Lower leg skin (tissue), 3 donors: Measurements from ENCODE around the gene PRDM11.

Experiments used
- POLR2A ChIP-seq, 2 donors: fragments of 450-650 bp; IDR thresholded peaks; one replicate each; pipeline ENCODE4 v1.6.1; 2016 to 2017; ENCODE audit warnings: antibody characterized with exemption in 2 of 2, mild to moderate bottlenecking in 1 of 2, moderate library complexity in 1 of 2
- TF ChIP-seq, protein P1 (sequence below), 3 donors: fragments of 450-650 bp; IDR thresholded peaks; one replicate each; pipeline ENCODE4 v1.5.1; 2016; ENCODE audit warnings: antibody characterized with exemption in 3 of 3, mild to moderate bottlenecking in 3 of 3, moderate library complexity in 2 of 3

DNA sequence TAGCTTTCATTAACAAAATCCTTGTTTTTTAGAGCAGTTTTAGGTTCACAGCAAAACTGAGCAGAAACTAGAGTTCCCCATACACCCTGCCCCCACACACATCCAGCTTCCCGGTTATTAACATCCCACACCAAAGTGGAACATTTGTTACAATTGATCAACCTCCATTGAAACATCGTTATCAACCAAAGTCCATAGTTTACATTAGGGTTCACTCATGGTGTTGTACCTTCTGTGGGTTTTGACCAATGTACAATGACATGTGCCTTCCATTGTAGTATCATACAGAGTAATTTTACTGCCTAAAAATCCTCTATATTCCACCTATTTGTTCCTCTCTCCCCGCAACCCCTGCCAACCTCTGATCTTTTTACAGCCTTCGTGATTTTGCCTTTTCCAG is 28.5 kb downstream of the PRDM11 start:
- TF ChIP-seq, protein P1, sequence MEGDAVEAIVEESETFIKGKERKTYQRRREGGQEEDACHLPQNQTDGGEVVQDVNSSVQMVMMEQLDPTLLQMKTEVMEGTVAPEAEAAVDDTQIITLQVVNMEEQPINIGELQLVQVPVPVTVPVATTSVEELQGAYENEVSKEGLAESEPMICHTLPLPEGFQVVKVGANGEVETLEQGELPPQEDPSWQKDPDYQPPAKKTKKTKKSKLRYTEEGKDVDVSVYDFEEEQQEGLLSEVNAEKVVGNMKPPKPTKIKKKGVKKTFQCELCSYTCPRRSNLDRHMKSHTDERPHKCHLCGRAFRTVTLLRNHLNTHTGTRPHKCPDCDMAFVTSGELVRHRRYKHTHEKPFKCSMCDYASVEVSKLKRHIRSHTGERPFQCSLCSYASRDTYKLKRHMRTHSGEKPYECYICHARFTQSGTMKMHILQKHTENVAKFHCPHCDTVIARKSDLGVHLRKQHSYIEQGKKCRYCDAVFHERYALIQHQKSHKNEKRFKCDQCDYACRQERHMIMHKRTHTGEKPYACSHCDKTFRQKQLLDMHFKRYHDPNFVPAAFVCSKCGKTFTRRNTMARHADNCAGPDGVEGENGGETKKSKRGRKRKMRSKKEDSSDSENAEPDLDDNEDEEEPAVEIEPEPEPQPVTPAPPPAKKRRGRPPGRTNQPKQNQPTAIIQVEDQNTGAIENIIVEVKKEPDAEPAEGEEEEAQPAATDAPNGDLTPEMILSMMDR (IDR thresholded peaks at IDR 0.05) = no peak
- TF ChIP-seq POLR2A (IDR thresholded peaks at IDR 0.05) = no peak
